ENCODE data around the gene VIPAS39.

Gene VIPAS39

GRCh38 chr14:77469067-77469505, 11.7 kb upstream of the VIPAS39 start:
- TF ChIP-seq ZC3H10 (CRISPR knock-in tag; IDR thresholded peaks at IDR 0.05): no peak
- TF ChIP-seq ESRRG (CRISPR knock-in tag; IDR thresholded peaks at IDR 0.05): no peak
- TF ChIP-seq GLIS3 (CRISPR knock-in tag; IDR thresholded peaks at IDR 0.05): no peak
- no peak for TF ChIP-seq PPARA (CRISPR knock-in tag; IDR thresholded peaks at IDR 0.05; ENCODE audit: borderline replicate concordance)
- TF ChIP-seq RARB (CRISPR knock-in tag; IDR thresholded peaks at IDR 0.05): no peak
- TF ChIP-seq POU6F1 (CRISPR knock-in tag; IDR thresholded peaks at IDR 0.05; ENCODE audit: borderline replicate concordance, low read depth): no peak
- TF ChIP-seq OSR1 (CRISPR knock-in tag; IDR thresholded peaks at IDR 0.05): no peak
- no peak for TF ChIP-seq ZFP3 (CRISPR knock-in tag; IDR thresholded peaks at IDR 0.05)
- TF ChIP-seq ISL1 (CRISPR knock-in tag; IDR thresholded peaks at IDR 0.05): no peak
- TF ChIP-seq ZNF70 (CRISPR knock-in tag; IDR thresholded peaks at IDR 0.05): no peak
- ATAC-seq: no peak

GRCh38 chr14:77467801-77468200, 10.4 kb upstream of the VIPAS39 start:
- no peak for ATAC-seq
- TF ChIP-seq SNAI2 (CRISPR knock-in tag; IDR thresholded peaks at IDR 0.05) (no peak), ZNF8 (CRISPR knock-in tag; IDR thresholded peaks at IDR 0.05) (no peak), ZNF565 (CRISPR knock-in tag; conservative IDR thresholded peaks at IDR 0.05; ENCODE audit: low read depth) (no peak), GLIS3 (CRISPR knock-in tag; IDR thresholded peaks at IDR 0.05) (no peak), ESRRG (CRISPR knock-in tag; IDR thresholded peaks at IDR 0.05) (no peak), TOX (CRISPR knock-in tag; IDR thresholded peaks at IDR 0.05; ENCODE audit: borderline replicate concordance) (no peak), RARB (CRISPR knock-in tag; IDR thresholded peaks at IDR 0.05) (no peak), BACH2 (CRISPR knock-in tag; IDR thresholded peaks at IDR 0.05; ENCODE audit: borderline replicate concordance) (no peak), PATZ1 (CRISPR knock-in tag; IDR thresholded peaks at IDR 0.05; ENCODE audit: borderline replicate concordance) (no peak)

GRCh38 chr14:77459072-77459723, 1.8 kb upstream of the VIPAS39 start:
- peak; percentile 26 for ATAC-seq
- TF ChIP-seq BACH2 (CRISPR knock-in tag; IDR thresholded peaks at IDR 0.05; ENCODE audit: borderline replicate concordance): no peak
- no peak for TF ChIP-seq TOX (CRISPR knock-in tag; IDR thresholded peaks at IDR 0.05; ENCODE audit: borderline replicate concordance)
- no peak for TF ChIP-seq TSHZ2 (CRISPR knock-in tag; IDR thresholded peaks at IDR 0.05)
- TF ChIP-seq CSRNP3 (CRISPR knock-in tag; IDR thresholded peaks at IDR 0.05): no peak
- TF ChIP-seq CREB5 (CRISPR knock-in tag; IDR thresholded peaks at IDR 0.05; ENCODE audit: low read depth): no peak
- no peak for TF ChIP-seq ZNF565 (CRISPR knock-in tag; conservative IDR thresholded peaks at IDR 0.05; ENCODE audit: low read depth)
- no peak for TF ChIP-seq ISL1 (CRISPR knock-in tag; IDR thresholded peaks at IDR 0.05)

All from SK-N-SH treated with all-trans-retinoic acid at 6 μM for 48 hours (cell line).